Activated CD8-positive, alpha-beta T cell treated with anti-CD3 and anti-CD28 coated beads for 36 hours (primary cell): ENCODE measurements around the gene KRTAP2-2. TPM values are rescaled to one million over a fixed set of nuclear protein-coding genes. Genes with fewer than 3 reads are reported as not detected.
"Not testable (repeated sequence)": the region's sequence is repeated elsewhere in the genome, so short reads cannot be mapped to it uniquely, and the experiment has no call there.

Source experiments
- ATAC-seq: fragments of 200-7000 bp; cut with Tn5 transposase; one replicate; pipeline ENCODE4 v1.10.0; 2021; ENCODE audit warnings: mild to moderate bottlenecking, moderate library complexity
- CTCF ChIA-PET: fragments of 350-600 bp; sonication (Branson Sonifier 250); formaldehyde crosslinking; loops from one replicate; lab custom pipeline; 2021; ENCODE audit warnings: antibody characterized with exemption; lab: Charles Lee
- POLR2A ChIA-PET: fragments of 350-600 bp; sonication (Branson Sonifier 250); formaldehyde crosslinking; loops from one replicate; lab custom pipeline; 2021; ENCODE audit warnings: antibody characterized with exemption; lab: Charles Lee
- DNase-seq: peaks from one replicate; pipeline ENCODE4 v3.0.0-alpha.2; 2020
- H3K27ac Mint-ChIP-seq: one replicate; pipeline ENCODE4 v1.8.0; 2021; ENCODE audit warnings: mild to moderate bottlenecking, mixed read lengths
- H3K27me3 Mint-ChIP-seq: one replicate; pipeline ENCODE4 v1.8.0; 2021; ENCODE audit warnings: mixed read lengths
- H3K36me3 Mint-ChIP-seq: one replicate; pipeline ENCODE4 v1.8.0; 2021; ENCODE audit warnings: low read depth, mixed read lengths
- H3K4me1 Mint-ChIP-seq: one replicate; pipeline ENCODE4 v1.8.0; 2021; ENCODE audit warnings: low read depth, mixed read lengths
- H3K4me3 Mint-ChIP-seq: one replicate; pipeline ENCODE4 v1.8.0; 2021; ENCODE audit warnings: mild to moderate bottlenecking, moderate library complexity, mixed read lengths
- H3K9me3 Mint-ChIP-seq: one replicate; pipeline ENCODE4 v1.8.0; 2021; ENCODE audit warnings: mixed read lengths
- intact Hi-C: fragments of 100-400 bp; cut with micrococcal nuclease; formaldehyde crosslinking; loops from one replicate; pipeline ENCODE4 v1.10.0; 2022
- total RNA-seq, 2 experiments: library from RNA; stranded (reverse); gene quantifications; one replicate each; pipeline ENCODE4 v1.2.3, GENCODE V29; 2021
- TF ChIP-seq, protein P1 (sequence below): fragments of 200-600 bp; IDR thresholded peaks from one replicate; pipeline ENCODE4 v1.8.0; 2022; ENCODE audit warnings: antibody characterized with exemption, mild to moderate bottlenecking

The KRTAP2-2 gene, protein sequence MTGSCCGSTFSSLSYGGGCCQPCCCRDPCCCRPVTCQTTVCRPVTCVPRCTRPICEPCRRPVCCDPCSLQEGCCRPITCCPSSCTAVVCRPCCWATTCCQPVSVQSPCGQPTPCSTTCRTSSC
- total RNA-seq = not detected

DNA sequence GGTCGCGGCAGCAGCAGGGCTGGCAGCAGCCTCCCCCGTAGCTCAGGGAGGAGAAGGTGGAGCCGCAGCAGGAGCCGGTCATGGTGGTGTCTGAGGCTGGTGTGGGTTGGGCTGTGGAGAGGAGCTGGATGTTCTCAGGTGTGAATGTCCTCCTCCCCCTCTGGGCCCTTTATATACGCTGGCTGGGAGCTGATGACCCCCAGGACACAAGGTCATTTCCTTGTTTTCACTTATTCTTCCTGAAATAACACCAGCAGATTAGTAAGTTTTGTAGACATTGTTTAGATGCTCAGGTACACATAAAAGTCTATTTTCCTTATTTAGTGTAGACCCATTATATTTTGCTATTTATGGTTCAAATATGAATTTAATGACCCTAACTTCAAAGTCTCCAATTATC lies at the start of gene KRTAP2-2:
TSS of gene KRTAP2-2 (minus strand) at position 101 of the 400 bp plus-strand sequence. CDS start at position 82, 19 bp downstream.
- CTCF ChIA-PET, ATAC-seq, H3K4me3 Mint-ChIP-seq, intact Hi-C loops, H3K36me3 Mint-ChIP-seq, H3K4me1 Mint-ChIP-seq, H3K9me3 Mint-ChIP-seq, H3K27ac Mint-ChIP-seq, POLR2A ChIA-PET, DNase-seq: not testable (repeated sequence)
- H3K27me3 Mint-ChIP-seq = peaks cover 22% of the 10 kb centered on the region

DNA sequence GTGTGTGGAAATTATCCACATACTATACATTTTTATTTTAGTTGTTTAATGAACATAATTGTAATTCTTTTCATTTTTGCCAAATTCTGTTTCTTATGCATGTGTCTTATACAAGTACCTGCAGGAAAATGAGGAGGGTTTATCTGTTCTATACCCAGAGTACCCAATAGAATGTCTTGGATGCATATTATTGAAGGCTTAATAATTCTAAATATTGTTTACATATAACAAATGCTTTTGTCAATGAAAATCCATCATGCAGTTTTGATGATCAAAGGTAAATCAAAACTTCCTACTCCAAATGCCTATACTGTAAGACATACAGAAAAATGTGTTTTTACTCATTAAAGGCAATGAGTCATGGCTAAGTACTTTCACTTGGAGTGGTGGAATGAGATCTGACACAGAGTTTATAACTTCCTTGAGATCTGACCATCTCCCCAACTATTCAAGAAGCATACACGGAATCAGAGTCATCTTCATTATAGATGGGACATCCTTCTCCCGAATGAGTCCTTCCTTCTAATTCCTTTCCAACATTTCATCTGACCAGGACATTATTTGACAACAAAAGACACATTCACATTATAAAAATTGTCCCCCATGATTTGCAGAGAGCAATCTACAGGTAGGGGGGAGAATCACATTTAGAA lies 49.5 kb upstream of the KRTAP2-2 start:
- H3K9me3 Mint-ChIP-seq, H3K27me3 Mint-ChIP-seq, H3K27ac Mint-ChIP-seq, H3K36me3 Mint-ChIP-seq, ATAC-seq, CTCF ChIA-PET, DNase-seq, POLR2A ChIA-PET, H3K4me3 Mint-ChIP-seq, intact Hi-C loops: not testable (repeated sequence)
- H3K4me1 Mint-ChIP-seq = peaks cover 16% of the 10 kb centered on the region

DNA sequence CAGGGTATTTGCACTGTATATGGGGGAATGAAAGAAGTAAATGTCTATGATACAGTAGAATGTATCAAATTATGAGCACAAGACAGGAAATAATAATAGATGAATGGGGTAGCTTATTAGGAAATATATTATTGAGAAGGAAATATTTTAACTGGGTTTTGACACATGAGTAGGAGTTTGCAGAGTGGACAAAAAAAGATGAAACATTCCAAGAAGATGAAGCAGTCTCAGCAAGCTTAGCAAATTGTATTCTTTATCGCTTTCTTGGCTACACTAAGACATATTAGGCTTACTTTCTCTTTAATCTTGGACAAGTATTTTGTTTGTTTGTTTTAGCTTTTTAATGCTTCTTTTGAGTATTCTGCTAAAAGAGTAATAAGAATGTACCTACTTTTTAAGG lies 48.9 kb upstream of the KRTAP2-2 start:
- Mint-ChIP-seq H3K9me3 (no peaks in the 10 kb centered on the region), H3K4me1 (peaks cover 15% of the 10 kb centered on the region), H3K27ac (no peak overlapping the region), H3K4me3 (no peak overlapping the region), H3K27me3 (peaks cover 4% of the 10 kb centered on the region), H3K36me3 (no peaks in the 10 kb centered on the region)
- TF ChIP-seq, protein P1, sequence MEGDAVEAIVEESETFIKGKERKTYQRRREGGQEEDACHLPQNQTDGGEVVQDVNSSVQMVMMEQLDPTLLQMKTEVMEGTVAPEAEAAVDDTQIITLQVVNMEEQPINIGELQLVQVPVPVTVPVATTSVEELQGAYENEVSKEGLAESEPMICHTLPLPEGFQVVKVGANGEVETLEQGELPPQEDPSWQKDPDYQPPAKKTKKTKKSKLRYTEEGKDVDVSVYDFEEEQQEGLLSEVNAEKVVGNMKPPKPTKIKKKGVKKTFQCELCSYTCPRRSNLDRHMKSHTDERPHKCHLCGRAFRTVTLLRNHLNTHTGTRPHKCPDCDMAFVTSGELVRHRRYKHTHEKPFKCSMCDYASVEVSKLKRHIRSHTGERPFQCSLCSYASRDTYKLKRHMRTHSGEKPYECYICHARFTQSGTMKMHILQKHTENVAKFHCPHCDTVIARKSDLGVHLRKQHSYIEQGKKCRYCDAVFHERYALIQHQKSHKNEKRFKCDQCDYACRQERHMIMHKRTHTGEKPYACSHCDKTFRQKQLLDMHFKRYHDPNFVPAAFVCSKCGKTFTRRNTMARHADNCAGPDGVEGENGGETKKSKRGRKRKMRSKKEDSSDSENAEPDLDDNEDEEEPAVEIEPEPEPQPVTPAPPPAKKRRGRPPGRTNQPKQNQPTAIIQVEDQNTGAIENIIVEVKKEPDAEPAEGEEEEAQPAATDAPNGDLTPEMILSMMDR = no peak
- ChIA-PET POLR2A (no interaction called here), CTCF (no interaction called here)
- intact Hi-C loops = no loop called here
- DNase-seq = no peak
- no peak for ATAC-seq

DNA sequence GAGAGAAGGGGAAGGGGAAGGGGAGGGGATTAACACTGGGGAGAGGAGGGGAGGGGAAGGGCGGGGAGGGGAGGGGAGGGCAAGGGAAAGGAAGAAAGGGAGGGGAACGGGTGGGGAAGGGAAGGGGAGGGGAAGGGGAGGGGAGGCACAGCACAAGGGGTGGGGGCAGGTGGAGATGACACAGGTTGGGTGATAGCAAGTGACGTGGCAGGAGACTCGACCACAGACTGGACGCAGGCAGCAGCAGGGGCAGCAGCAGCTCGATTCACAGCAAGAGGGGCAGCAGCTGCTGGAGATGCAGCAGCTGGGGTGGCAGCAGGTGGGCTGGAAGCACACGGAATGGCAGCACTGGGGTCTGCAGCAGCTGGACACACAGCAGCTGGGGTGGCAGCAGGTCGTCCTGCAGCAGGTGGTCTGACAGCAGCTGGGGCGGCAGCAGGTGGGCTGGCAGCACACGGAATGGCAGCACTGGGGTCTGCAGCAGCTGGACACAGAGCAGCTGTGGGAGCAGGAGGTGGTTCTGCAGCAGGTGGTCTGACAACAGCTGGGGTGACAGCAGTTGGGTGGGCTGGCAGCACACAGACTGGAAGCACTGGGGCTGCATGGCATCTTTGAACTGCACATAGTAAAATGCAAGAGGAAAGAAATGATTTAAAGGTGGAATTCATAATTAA lies 46.7 kb upstream of the KRTAP2-2 start, which contains the start of gene KRTAP4-16:
TSS of gene KRTAP4-16 (minus strand) at position 624 of the 674 bp plus-strand sequence. CDS start at position 624, 0 bp downstream.
- DNase-seq = no peak
- Mint-ChIP-seq H3K4me1 (peaks cover 8% of the 10 kb centered on the region), H3K27ac (no peak within 1 kb of the TSS), H3K9me3 (no peaks in the 10 kb centered on the region), H3K27me3 (peaks cover 5% of the 10 kb centered on the region), H3K4me3 (no peak within 1 kb of the TSS), H3K36me3 (no peaks in the 10 kb centered on the region)
- ChIA-PET CTCF (no interaction called here), POLR2A (no interaction called here)
- TF ChIP-seq, protein P1 = no peak
- intact Hi-C loops = no loop called here
- no peak for ATAC-seq

DNA sequence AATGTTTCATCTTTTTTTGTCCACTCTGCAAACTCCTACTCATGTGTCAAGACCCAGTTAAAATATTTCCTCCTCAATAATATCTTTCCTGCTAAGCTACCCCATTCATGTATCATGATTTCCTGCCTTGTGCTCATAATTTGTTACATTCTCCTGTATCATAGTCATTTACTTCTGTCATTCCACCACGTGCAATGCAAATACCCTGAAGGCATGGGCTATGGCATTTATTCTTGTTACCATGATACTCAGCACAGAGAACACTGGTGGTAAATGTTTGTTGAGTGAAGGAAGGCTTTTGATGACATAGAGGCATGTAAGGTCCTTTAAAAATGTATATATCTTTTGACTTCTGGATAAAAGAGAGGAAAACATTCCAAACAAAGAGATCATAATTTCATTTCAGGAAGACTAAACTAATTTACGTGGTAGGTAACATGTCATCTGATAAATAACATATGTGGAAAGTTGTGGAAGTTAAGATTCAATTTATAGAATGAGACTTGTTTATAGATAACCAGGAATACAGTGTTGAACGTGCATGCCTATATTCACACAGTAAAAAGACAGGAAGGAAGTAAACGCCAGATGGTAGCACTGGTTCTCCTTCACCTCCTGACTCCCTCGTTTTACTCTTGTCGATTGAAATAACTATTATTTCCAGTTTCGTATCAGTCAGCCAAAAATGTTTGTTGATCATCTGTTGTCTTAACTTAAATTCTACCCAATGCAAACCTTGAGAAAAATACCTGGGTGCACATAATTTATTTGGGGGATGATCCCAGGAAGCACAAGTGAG lies 44.9 kb upstream of the KRTAP2-2 start:
- H3K27ac Mint-ChIP-seq, intact Hi-C loops: not testable (repeated sequence)

DNA sequence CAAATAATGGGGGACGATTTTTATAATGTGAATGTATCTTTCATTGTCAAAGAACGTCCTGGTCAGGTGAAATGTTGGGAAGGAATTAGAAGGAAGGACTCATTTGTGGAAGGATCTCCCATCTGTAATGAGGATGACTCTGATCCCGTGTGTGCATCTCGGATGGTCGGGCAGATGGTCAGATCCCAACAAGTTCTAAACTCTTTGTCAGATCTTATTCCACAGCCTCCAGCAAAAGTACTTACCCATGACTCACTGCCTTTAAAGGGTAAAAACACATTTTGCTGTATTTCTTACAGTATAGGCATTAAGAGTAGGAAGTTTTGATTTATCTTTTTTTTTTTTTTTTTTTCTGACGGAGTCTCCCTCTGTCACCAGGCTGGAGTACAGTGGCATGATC lies 43.5 kb upstream of the KRTAP2-2 start:
- ChIA-PET POLR2A (no interaction called here), CTCF (no interaction called here)
- Mint-ChIP-seq H3K9me3 (no peaks in the 10 kb centered on the region), H3K36me3 (no peaks in the 10 kb centered on the region), H3K27ac (no peak overlapping the region), H3K27me3 (peaks cover 5% of the 10 kb centered on the region), H3K4me1 (peaks cover 8% of the 10 kb centered on the region), H3K4me3 (no peak overlapping the region)
- DNase-seq (no peak), ATAC-seq (no peak)
- TF ChIP-seq, protein P1 = no peak
- intact Hi-C loops = no loop called here

More for the DNA sequence above, 44.9 kb upstream of the KRTAP2-2 start:
- ATAC-seq, H3K9me3 Mint-ChIP-seq, POLR2A ChIA-PET, H3K36me3 Mint-ChIP-seq, DNase-seq, H3K4me3 Mint-ChIP-seq, CTCF ChIA-PET, H3K27me3 Mint-ChIP-seq, H3K4me1 Mint-ChIP-seq: not testable (repeated sequence)
